Activated CD4-positive, alpha-beta T cell treated with anti-CD3 and anti-CD28 coated beads for 48 hours (primary cell): ENCODE measurements around the gene DQX1.

ENCODE experiments used
- DNase-seq: peaks from one replicate; pipeline ENCODE4 v3.0.0-alpha.2; 2020

The DQX1 gene

DNA sequence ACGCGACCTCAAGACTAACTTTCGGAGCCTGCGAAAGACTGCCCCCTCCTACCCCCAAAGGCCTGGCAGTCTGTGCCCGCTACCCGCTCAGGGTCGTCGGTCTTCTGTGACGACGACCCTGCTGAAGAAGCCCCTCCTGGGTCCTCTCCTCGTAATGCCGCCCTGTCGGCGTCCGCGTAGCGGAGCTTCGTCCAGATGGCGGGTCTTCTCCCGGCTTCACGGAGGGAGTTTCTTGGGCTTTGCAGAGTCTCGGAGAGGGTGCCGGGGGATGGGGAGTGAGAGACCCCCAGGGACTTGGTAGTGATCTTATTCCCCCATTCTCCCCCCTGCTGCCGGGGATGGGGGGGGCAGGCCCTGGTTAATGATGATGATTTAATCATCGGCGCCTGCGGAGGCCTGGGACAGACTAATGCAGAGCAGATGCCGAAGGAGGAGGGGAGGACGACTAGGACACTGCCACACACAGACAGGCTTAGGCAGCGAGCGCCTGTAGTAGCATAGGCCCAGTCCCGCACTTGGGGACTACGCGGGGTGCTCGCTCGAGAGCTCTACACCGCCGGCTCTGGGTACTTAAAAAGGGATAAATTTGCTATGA is 18.0 kb downstream of the DQX1 start:
- DNase-seq, result no peak

- peak; percentile 99 for DNase-seq
Observed at GRCh38 chr2:74507145-74507925, 18.7 kb downstream of the DQX1 start, which contains the start of gene PCGF1. TSS of gene PCGF1 (minus strand) at chr2:74507695. CDS start at chr2:74507668, 27 bp downstream.

DNA sequence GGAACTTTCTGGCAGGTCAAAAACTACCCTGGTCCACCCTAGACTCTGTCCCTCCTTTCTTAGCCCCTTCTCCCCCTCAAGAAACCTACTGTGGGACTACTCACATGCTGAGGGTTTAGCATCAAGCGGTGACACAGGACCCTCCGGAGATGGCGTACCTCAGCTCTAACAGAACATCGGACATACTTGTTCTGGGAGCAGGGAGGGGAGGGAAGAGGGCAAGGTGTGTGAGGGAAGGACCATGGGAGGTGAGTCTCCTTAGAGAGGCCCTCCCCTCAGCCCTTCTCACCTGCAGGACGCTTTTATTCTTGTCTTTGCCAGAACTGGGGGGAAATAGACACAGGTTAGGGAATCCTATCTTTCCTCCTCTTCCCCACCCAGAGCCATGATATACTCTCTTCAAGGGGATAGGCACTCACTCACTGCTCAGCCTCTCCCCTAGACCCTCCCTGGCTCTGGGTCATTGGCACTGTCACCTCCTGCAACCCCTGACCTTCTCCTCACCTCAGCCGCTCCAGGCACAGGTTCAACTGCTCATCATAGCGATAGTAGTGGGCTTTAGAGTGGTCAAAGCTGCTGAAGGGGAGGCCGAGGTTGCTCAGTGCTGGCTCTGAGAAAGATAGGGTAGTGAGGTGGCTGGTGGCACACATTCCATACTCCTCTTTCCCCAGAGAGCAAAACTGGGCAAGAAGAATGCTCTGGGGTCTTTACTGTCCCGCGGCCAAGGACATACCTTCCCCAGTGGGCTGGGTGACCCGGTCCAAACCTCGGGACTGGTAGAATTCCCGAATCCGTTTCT is 20.4 kb downstream of the DQX1 start:
- DNase-seq, result no peak

DNA sequence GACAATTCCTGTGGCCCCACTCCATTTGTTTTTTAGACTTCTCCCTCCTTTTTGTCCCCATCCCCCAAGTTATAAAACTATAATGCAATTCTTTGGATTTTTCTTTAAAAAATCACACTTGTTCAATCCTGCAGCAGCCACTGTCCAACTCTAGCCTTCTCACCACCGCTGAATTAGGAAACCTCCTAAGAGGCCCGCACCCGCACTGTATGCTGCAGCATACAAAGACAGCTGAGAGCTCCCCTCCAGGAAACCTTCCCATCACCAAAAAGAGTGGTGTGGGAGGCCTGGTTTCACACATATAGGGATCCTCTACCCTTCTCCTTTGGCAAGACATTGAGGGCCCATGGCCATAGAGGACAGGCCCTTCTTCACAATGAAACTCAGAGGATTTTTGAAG is 21.4 kb downstream of the DQX1 start:
- DNase-seq, result no peak

DNA sequence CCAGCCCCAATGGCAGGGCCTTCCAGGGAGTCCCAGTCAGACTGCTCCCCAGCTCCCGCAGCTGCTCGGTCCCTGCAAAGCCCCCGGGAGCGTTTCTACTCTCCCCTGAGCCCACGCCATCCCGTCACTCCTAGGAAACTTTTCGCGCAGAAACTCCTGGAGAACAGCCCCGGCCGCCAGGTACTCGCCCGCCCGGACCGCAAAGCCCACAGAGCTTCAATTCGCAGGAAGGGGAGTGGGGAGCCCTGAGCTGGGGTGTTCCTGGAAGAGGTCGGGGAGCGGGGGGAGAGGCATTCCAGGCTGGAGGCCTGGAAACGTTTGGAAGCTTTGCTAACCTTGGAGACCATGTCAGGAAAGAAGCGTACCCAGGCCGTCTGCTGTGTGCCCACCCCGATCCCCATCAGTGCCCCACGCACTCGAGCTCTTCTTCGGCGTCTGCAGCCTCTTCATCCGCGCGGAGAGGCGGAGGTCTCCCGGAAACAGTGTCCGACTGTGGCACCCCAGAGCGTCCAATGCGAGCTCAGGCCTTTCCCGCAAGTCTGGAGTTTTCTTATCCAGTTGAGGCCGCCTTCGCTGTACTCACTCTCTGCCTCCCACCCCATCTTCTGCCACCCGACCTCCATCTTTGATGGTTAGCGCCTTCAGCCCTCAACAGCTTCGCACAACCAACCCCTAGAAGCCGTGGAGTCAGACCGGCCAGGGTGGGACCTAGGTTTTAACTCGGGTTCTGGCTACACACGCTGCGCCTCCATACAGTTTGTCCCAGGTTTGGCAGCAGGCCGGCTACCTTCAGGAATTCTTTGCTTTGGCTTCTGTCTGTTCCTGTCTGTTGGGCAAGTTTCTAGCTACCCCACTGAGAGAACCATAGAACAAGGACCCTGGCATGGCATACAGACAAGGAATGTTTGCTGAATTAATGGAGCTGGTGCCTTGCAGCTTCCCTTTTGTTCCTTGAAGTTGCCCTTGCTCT is 22.2 kb downstream of the DQX1 start:
- no peak for DNase-seq

DNA sequence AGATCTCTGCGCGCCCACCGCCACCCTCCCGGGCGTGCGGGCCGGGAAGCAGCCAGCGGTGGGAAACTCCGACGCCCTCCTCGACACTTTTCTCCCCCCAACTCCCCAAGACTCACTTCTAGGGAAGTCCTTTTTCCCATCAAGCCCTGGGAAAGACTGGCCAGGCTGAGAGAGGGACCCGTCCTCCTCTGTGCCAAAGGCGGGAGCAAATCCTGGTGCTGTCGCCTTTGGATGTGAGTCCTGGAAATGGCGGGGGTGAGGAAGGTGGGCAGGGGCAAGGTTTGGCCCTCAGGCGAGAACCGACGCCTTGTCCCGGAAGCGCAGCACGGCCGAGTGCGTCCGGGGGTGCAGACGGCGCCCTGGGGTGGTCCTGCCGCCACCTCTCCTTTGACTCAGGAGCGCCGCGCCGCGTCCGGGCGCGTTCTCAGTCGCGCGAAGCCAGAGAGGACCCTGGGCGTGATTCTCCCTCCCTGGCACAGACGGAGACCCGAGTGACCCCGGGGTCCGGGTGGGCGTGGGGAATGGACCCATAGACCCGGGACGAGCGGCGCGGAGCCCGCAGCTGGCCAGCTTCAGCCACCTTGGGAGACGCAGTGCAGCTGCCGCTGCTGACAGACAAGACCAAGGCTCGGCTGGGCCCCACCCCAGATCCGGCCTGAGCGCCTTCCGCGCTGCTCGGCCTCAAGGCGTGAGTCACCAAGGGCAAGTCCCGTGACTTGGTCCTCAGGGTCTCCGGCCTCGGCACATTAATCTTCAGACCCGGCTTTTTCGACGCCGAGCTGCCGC is 23.1 kb downstream of the DQX1 start:
- peak; percentile 61 for DNase-seq

- DNase-seq, result no peak
Observed at GRCh38 chr2:74502147-74502719, 23.8 kb downstream of the DQX1 start.

GRCh38 chr2:74501335-74502071 is 24.5 kb downstream of the DQX1 start:
- DNase-seq, result no peak

- DNase-seq, result no peak
Observed at GRCh38 chr2:74500578-74500946, 25.5 kb downstream of the DQX1 start.

DNA sequence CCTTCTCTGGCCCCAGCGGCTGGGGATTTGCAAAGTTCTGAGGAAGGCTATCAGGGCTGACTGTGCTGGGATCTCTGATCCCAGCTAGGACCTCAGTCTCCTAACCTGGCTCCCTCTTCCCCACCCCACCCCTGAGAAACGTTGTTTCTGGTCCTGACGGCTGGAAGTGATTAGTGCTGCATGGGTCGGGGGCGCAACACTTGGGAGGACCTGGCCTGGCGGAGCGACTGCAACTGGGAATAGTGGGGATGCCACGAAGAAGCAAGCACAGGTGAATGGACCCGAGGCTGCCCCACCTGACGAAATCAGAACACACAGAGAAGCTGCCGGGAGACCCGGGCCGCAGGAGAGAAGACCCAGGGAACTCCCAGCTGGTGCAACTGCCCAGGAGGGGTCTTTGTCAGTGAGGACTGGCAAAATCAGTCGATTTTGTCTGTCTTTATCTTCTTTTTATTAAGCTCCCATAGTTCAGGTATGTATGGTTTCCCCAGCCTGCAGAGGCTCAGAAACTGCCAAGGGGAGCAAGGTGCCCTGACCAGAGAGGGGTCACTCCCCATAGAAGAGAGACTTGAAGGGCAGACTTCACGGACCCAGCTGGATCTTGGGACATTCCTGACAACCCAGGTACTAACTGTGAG is 26.0 kb downstream of the DQX1 start:
- no peak for DNase-seq

DNA sequence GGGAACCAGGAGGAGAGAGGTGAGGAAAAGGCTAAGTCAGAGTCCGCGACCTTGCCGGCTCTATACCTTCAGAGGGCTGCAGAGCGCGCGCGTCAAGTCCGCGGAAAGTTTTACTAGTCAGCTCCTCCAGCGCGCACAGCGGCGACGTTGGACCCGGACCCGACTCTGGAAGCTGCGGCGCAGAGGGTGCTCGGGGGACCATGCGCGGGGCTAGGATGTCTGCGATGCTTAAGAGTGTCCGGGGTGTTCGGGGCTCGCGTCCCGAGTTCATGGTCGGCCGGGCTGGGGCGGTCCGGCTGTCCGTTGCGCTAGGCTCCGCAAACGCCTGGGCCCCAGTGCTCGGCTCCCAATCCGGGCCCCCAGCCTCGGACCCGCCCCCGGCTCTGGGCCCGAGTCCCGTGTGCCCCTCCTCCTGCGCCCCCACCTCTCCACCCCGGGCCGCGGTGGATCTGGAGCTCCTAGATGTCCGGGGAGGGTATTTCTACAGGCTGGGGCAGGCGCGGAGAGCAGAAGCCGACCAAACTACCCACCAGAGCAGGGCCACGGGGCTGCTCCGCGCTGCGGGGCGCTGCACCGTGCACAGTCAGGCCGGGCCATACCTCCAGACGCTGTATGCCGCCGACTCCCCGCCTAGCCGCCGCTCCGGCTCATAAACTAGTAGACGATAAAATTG is 26.6 kb downstream of the DQX1 start, which contains the start of gene LBX2:
LBX2 (minus strand) TSS at position 337 of the 673 bp plus-strand sequence; CDS start at position 271, 66 bp downstream.
- DNase-seq, result peak; percentile 66

GRCh38 chr2:74498500-74499266 is 27.3 kb downstream of the DQX1 start:
- peak; percentile 51 for DNase-seq

DNA sequence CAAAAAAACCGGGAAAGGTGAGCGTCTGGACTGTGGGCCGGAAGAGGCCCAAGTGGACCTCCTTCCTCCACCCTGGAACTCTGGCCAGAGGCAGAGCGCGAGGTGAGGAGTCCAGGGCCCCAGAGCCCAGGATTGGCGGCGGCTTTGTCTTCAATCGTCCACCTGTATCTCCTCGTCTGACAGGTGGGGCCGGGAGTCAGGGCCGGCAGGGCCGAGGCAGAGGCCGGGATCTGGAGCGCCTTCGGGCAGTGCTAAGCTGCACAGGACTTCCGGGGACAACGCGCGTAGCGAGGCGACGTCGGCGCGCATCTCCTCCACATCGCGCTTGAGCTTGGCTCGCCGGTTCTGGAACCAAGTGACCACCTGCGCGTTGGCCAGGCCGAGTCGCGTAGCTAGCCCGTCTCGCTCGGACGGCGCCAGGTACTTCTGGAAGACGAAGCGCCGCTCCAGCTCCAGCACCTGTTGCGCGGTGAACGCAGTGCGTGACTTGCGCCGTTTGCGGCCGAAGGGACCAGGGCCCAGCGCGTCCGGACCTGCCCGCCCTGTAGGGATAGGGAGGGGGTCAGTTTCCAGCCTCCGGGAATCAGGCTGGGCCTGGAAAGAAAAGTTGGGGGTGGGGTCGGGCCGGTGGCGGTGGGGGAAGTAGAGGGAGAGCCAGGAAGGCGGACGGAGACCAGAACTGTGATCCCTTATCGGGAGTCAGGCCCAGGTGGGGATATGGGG is 28.1 kb downstream of the DQX1 start:
- peak; percentile 42 for DNase-seq

GRCh38 chr2:74496997-74497776 is 28.8 kb downstream of the DQX1 start:
- DNase-seq, result no peak

DNA sequence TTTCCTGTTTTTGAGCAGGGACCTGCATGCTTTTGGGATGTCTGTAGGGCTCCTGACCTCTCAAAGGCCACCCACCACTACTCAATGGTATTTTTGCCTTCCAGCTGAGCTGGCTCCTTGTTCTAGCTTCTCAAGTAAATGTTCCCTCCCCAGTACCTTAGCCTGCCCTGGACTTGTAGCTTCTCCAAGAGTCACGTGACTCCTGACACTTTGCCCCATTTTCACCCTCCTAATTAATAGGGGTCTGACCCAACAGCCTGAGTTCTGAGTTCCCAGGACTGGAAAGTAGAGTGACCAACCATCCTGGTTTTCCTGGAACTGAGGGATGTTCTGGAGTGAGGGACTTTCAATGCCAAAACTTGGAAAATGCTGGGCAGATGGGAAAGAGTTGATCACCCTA is 30.6 kb downstream of the DQX1 start:
- DNase-seq, result no peak

- no peak for DNase-seq
Observed at GRCh38 chr2:74493546-74493945, 32.5 kb downstream of the DQX1 start.
